Suprapubic skin (tissue), 4 donors: Measurements from ENCODE around the gene DPF1. TPM values are rescaled to one million over a fixed set of nuclear protein-coding genes. Genes with fewer than 3 reads are reported as not detected.
A peak's percentile ranks its signal among the peaks of the same experiment; 100 is the strongest.
"Not testable (repeated sequence)": the region's sequence is repeated elsewhere in the genome, so short reads cannot be mapped to it uniquely, and the experiment has no call there.

ENCODE experiments used
- DNase-seq, 2 donors: peaks; one replicate each; pipeline ENCODE4 v3.0.0-alpha.2; 2019; ENCODE audit warnings: low spot score in 2 of 2
- H3K27ac ChIP-seq: fragments of 200-600 bp; sonication (generic); one replicate; pipeline ENCODE4 v1.5.1; 2019
- H3K27me3 ChIP-seq: fragments of 200-600 bp; sonication (generic); one replicate; pipeline ENCODE4 v1.5.1; 2019
- H3K36me3 ChIP-seq: fragments of 200-600 bp; sonication (generic); one replicate; pipeline ENCODE4 v1.5.1; 2019
- H3K4me1 ChIP-seq: fragments of 200-600 bp; sonication (generic); one replicate; pipeline ENCODE4 v1.5.1; 2019
- H3K4me3 ChIP-seq: fragments of 200-600 bp; sonication (generic); one replicate; pipeline ENCODE4 v1.5.1; 2019; ENCODE audit warnings: mild to moderate bottlenecking
- H3K9me3 ChIP-seq: fragments of 200-600 bp; sonication (generic); one replicate; pipeline ENCODE4 v1.5.1; 2019
- EP300 ChIP-seq: sonication (generic); formaldehyde crosslinking; IDR thresholded peaks from one replicate; pipeline ENCODE4 v1.6.1; 2017; ENCODE audit warnings: antibody characterized with exemption
- POLR2A ChIP-seq, 2 donors: fragments of 450-650 bp; IDR thresholded peaks; one replicate each; pipeline ENCODE4 v1.6.1; 2017; ENCODE audit warnings: antibody characterized with exemption in 2 of 2, mild to moderate bottlenecking in 2 of 2, moderate library complexity in 2 of 2
- POLR2AphosphoS5 ChIP-seq, 3 donors: sonication (generic); formaldehyde crosslinking; IDR thresholded peaks; one replicate each; pipeline ENCODE4 v1.6.1; 2017; ENCODE audit warnings: antibody characterized with exemption in 3 of 3
- WGBS: methylation state at CpG from one replicate; pipeline ENCODE4 v1.1.5; 2018; 5-methylcytosine and 5-hydroxymethylcytosine counted together
- total RNA-seq, 4 donors: library from RNA; depleted of rRNA; stranded (reverse); fragments of >200 nt; gene quantifications; one replicate each; pipeline ENCODE4 v1.1.0, GENCODE V29; 2016
- TF ChIP-seq, protein P1 (sequence below), 2 donors: fragments of 200-600 bp in 1 of 2; fragments of 450-650 bp in 1 of 2; sonication (generic) in 1 of 2; IDR thresholded peaks; one replicate each; pipeline ENCODE4 v1.5.1; 2016 to 2019; ENCODE audit warnings: antibody characterized with exemption in 2 of 2, mild to moderate bottlenecking in 1 of 2, moderate library complexity in 1 of 2

DPF1 gene
- total RNA-seq, 4 donors from 2014 or later: 1.1 TPM; not detected in 3

DNA sequence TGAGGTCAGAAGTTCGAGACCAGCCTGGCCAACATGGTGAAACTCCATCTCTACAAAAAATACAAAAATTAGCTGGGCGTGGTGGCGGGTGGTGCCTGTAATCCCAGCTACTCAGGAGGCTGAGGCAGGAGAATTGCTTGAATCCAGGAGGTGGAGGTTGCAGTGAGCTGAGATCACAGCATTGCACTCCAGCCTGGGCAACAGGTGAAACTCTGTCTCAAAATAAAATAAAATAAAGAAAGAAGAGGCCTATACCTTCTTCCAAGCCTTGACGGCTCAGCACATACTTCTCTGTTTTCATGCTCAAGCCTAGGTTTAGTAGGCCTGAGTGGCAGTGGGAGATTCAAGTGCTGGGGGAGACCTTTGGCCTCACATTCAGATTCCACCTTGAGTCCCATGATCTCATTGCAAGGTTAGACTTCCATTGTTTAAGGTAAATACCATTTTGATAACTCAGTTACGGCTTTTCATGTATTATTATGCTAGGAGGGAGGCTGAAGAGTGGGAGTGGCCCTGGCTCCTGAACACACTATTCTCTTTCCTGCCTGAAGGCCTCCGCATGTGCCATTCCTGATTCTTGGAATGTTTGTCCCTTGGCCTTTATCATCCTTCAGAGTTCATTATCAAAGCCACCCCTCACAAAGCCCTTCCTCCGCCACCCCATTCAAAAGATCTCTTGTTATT, 38.7 kb upstream of the DPF1 start:
- Histone ChIP-seq H3K27me3 (peaks cover 4% of the 10 kb centered on the region), H3K27ac (no peak overlapping the region), H3K9me3 (no peaks in the 10 kb centered on the region), H3K4me3 (no peak overlapping the region), H3K4me1 (peaks cover 36% of the 10 kb centered on the region), H3K36me3 (no peaks in the 10 kb centered on the region)
- TF ChIP-seq EP300 (no peak), POLR2AphosphoS5 (IDR thresholded peaks at IDR 0.05) (no peak), POLR2A (IDR thresholded peaks at IDR 0.05) (no peak)
- TF ChIP-seq, protein P1, sequence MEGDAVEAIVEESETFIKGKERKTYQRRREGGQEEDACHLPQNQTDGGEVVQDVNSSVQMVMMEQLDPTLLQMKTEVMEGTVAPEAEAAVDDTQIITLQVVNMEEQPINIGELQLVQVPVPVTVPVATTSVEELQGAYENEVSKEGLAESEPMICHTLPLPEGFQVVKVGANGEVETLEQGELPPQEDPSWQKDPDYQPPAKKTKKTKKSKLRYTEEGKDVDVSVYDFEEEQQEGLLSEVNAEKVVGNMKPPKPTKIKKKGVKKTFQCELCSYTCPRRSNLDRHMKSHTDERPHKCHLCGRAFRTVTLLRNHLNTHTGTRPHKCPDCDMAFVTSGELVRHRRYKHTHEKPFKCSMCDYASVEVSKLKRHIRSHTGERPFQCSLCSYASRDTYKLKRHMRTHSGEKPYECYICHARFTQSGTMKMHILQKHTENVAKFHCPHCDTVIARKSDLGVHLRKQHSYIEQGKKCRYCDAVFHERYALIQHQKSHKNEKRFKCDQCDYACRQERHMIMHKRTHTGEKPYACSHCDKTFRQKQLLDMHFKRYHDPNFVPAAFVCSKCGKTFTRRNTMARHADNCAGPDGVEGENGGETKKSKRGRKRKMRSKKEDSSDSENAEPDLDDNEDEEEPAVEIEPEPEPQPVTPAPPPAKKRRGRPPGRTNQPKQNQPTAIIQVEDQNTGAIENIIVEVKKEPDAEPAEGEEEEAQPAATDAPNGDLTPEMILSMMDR (IDR thresholded peaks at IDR 0.05): no peak
- WGBS: 96% methylated on average over 7 of the region's 7 CpGs
- DNase-seq: no peak

DNA sequence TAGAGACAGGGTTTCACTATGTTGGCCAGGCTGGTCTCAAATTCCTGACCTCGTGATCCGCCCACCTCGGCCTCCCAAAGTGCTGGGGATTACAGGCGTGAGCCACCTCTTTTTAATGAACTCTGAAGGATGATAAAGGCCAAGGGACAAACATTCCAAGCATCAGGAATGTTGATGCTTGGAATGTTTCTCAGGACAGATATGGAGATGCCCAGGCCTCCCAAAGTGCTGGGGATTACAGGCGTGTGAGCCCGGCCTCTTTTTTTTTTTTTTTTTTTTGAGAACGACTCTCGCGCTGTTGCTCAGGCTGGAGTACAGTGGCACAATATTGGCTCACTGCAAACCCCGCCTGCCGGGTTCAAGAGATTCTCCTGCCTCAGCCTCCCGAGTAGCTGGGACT, 37.9 kb upstream of the DPF1 start:
- WGBS: 94% methylated on average over 12 of the region's 12 CpGs
- not testable (repeated sequence) for H3K27ac ChIP-seq

DNA sequence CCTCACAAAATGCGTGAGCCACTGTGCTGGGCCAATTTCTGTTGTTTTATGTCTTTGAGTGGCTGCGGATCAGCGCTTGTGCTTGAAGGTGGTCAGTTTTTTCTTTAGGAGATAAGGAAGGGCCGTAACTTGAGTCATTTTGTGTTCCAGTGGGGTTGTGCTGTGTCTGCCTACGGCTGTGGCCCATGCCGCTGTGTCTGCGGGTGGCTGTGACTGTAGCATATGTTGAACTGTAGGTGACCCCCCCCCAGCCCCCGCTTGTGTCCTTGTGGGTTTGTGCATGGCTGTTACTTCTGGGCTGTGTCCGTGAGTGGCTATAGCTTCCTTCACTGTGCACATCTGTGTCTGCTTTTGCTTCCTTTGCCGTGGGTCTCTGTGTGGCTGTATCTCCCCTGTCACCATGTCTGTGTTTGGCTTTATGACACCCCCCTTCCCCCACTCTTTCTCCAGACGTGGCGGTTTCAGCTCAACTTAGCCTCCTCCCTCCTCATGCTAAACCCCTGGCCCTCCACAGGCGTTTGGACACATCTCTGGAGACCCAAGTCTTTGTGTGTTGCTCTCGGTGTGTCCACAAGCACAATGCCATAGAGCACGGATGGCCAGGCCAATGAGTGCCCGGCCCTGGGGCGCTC, 31.5 kb upstream of the DPF1 start:
- Histone ChIP-seq H3K9me3 (no peaks in the 10 kb centered on the region), H3K4me3 (peak overlapping the region; percentile 50), H3K4me1 (peaks cover 44% of the 10 kb centered on the region), H3K27ac (peak overlapping the region; percentile 40), H3K36me3 (no peaks in the 10 kb centered on the region), H3K27me3 (peaks cover 13% of the 10 kb centered on the region)
- TF ChIP-seq, protein P1 (IDR thresholded peaks at IDR 0.05): no peak
- TF ChIP-seq POLR2A (IDR thresholded peaks at IDR 0.05): no peak
- no peak for TF ChIP-seq POLR2AphosphoS5 (IDR thresholded peaks at IDR 0.05)
- TF ChIP-seq EP300: no peak
- DNase-seq: no peak
- WGBS: 64% methylated on average over 13 of the region's 17 CpGs

More for the DNA sequence above, 37.9 kb upstream of the DPF1 start:
- H3K4me1 ChIP-seq: peaks cover 28% of the 10 kb centered on the region
- not testable (repeated sequence) for H3K36me3 ChIP-seq, H3K4me3 ChIP-seq, H3K9me3 ChIP-seq, H3K27me3 ChIP-seq, DNase-seq

DNA sequence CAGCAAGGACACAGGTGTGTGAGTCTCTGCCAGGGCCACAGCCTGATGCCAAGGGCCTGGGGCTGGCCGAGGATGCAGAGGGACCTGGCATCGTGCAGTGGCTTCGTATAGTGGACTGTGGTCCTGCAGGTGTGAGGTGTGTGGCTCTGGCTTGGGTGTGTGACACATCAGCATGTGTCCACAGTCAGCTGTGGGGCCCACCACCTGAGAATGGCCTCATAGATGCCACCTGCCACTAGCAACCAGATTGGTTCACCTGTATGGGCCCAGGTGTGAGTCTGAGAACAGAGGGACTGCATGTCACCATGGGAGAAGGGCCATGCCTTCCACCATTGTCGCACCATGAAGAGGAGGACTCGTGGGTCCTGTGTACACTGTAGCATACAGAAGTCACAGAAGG, 29.8 kb upstream of the DPF1 start:
- H3K4me3 ChIP-seq: peak overlapping the region; percentile 24
- 100% methylated on average over 2 of the region's 5 CpGs for WGBS
- no peak for TF ChIP-seq POLR2AphosphoS5 (IDR thresholded peaks at IDR 0.05)
- TF ChIP-seq, protein P1 (IDR thresholded peaks at IDR 0.05): no peak
- no peak for TF ChIP-seq POLR2A (IDR thresholded peaks at IDR 0.05)
- no peak for TF ChIP-seq EP300
- peak overlapping the region; percentile 79 for H3K27ac ChIP-seq
- DNase-seq: no peak
- H3K36me3 ChIP-seq: no peaks in the 10 kb centered on the region
- H3K27me3 ChIP-seq: peaks cover 13% of the 10 kb centered on the region
- H3K4me1 ChIP-seq: peaks cover 46% of the 10 kb centered on the region
- no peaks in the 10 kb centered on the region for H3K9me3 ChIP-seq

DNA sequence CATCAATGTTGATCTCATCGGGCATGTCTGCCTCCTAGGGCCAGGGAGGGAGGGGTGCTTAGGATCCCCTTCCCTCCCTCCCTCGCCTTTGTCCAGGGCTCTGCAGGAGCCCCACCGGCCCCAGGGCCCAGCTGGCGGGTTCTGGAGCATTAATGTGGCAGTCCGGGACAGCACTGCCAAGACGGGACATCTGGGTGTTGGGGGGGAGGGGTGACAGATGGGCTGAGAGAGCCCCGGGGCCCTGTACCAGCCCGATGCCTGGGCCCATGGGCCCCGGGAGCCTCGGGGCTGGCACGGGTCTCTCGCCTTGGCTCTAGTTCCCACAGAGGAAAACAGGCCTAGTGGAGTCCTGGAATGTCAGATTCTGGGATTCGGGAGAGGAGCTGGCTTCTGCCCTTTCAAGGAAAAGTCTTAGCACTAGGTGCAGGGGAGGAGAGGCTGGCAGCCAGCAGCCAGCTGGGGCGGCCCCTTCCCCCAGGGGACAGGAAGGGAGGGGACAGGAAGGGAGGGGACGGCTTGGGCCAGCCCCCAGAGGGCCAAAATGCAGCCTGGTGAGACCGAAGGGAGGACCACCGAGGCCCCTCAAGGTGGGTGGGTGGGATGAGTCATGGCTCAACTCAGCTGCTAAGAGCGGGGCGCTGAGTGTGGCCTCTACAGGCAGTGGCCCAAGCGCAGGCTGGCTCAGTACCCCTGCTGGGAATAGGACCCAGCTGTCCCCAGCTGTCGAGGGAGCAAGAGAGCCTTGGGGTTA, 29.1 kb upstream of the DPF1 start:
- peak overlapping the region; percentile 24 for H3K4me3 ChIP-seq
- DNase-seq: no peak
- no peaks in the 10 kb centered on the region for H3K9me3 ChIP-seq
- H3K27ac ChIP-seq: peak overlapping the region; percentile 79
- WGBS: 24% methylated on average over 14 of the region's 21 CpGs
- peaks cover 46% of the 10 kb centered on the region for H3K4me1 ChIP-seq
- H3K36me3 ChIP-seq: no peaks in the 10 kb centered on the region
- H3K27me3 ChIP-seq: peaks cover 13% of the 10 kb centered on the region
- TF ChIP-seq EP300 (no peak), POLR2AphosphoS5 (IDR thresholded peaks at IDR 0.05) (no peak), POLR2A (IDR thresholded peaks at IDR 0.05) (no peak)
- TF ChIP-seq, protein P1 (IDR thresholded peaks at IDR 0.05): no peak
